GM19455 (cell line): Measurements from ENCODE around the gene TMEM178B.

Source experiments
- ATAC-seq: cut with Tn5 transposase; IDR thresholded peaks from one replicate; pipeline ENCODE4 v1.9.1; 2021; ENCODE audit not compliant: unreplicated experiment

TMEM178B gene

GRCh38 chr7:141220263-141220880 is 146.5 kb downstream of the TMEM178B start:
- ATAC-seq: no peak

GRCh38 chr7:141221007-141221612 is 147.2 kb downstream of the TMEM178B start:
- no peak for ATAC-seq

DNA sequence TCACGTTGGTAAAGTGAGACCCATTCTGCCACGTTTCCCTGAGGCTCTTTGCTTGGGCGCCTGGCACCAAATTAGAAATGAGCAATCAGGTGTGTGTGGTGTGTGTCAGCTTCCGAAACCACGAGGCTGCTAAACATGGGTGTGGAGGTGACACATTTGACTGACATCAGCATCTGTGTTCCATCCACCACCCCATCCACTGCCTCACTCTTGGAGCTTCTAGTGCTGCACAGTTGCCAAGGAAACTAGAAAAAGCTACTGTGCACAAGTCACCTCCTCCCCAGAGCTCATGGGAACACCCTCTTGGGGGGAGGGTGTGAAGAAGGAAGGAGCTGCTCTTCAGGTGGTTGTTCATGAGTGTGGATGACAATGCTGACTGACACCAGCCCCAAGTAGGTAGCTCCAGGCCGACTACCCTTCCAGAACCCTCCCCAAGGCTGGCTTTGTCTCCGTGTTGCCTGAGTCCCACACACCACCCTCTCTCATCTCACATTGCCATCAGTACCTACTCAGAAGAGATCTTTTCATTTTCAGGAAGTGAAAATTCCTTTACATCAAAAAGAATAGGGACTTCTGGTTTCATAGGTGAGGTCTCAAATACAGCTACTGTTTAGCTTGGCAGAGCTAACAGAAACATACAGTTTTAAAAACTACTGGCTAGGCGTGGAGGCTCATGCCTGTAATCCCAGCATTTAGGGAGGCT is 152.2 kb downstream of the TMEM178B start:
- ATAC-seq: no peak

GRCh38 chr7:141227454-141227853 is 153.6 kb downstream of the TMEM178B start:
- ATAC-seq: no peak

DNA sequence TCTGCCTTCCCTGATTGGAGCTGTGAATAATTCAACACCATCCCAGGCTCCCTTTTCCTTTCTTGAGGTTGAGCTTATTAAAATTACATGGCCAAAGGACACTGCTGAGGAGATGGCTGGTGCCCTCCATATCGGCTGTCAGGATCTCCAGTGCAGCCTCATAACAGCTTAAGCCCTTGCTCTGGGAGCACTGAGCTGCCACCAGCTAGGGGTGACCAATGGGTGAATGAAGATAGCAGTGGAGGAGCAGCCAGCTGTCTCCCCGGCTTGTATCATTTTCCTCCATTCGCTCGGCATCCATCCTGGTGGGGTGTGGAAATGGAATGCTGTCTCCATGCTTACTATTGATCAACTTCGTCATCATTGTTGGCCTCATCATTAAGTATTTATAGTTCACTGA is 154.6 kb downstream of the TMEM178B start:
- ATAC-seq: no peak

DNA sequence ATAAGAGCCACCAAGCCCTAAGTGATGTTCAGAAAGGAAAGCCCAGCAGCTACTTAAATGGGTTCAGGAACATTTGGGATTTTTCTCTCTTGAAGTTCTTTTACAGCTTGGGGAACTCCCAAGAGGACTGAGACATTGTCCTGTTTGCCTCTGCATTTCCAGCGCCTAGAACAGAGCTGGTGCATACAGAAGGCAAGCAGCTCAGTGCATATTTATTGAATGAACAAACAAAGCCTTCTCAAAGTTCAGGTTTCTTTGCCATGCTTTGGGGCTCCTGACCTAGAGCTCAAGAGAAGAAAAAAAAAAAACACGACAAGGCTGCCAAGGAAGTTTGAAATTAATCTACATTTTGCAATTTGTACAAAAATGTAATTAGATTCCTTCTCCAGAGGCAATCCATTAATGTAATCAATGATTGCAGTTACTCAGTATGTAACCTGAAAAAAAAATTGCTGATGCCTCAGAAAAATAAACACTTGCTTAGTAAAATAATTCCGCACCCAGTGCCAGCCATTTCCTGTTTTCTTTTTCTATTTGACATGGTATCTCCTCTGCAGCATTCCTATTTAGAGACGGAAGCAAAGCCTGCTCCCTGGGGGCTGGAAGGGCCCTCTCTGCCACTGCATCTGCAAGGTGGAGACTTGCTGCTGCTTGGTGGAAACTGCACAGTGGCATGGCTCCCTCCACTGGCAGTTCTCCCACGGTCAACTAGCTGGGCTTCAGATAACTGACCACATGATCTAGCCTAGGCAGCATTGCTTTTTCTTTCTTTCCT is 157.3 kb downstream of the TMEM178B start:
- no peak for ATAC-seq

DNA sequence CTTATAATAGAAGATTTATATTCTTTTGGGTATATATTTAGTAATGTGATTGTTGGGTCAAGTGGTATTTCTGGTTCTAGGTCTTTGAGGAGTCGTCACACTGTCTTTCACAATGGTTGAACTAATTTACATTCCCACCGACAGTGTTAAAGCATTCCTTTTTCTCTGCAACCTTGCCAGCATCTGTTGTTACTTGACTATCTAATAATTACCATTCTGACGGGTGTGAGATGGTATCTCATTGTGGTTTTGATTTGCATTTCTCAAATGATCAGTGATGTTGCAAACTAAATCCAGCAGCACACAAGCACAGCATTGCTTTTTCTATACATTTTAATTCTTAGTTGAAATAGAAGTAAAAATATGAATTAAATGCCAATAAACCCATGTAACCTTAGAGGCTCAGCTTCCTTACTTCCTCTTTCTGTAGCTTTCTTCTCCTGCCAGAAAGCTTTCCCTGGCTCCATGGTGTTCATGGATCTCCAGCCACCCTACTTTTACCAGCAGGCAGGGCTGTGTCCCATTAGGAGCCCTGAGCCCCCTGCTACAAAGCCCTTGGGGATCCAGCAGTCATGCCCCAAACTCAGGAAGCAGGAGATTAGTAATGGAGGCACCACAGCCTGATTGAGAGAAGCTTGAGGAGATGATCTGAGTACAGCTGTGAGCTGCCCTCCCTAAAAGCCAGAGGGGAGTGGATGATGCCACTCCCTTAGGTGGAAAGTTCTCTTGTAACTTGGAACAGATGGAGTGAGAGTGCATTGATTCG is 158.6 kb downstream of the TMEM178B start:
- no peak for ATAC-seq

GRCh38 chr7:141234335-141235105 is 160.7 kb downstream of the TMEM178B start:
- no peak for ATAC-seq

GRCh38 chr7:141235656-141236055 is 161.8 kb downstream of the TMEM178B start:
- ATAC-seq: no peak

GRCh38 chr7:141238596-141239243 is 164.9 kb downstream of the TMEM178B start:
- ATAC-seq: no peak

DNA sequence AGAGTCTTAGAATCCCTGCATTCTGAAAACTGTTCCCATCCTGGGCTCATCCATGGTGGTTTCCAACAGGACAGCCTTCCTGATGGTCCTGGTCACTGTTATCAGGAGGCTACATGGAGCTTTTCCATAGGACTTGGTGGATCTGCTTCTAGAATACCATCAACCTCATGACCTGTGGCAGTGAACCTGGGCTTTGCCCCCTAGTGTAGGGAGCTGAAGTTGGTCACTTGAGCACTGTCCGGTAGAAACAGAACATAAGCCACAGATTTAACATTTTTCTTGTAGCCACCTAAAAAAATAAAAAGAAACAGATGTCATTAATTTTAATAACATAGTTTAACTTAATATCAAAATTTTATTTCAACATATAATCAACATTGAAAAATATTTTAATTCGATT is 165.8 kb downstream of the TMEM178B start:
- ATAC-seq: no peak

- ATAC-seq: no peak
Observed at GRCh38 chr7:141242568-141242967, 168.7 kb downstream of the TMEM178B start.

DNA sequence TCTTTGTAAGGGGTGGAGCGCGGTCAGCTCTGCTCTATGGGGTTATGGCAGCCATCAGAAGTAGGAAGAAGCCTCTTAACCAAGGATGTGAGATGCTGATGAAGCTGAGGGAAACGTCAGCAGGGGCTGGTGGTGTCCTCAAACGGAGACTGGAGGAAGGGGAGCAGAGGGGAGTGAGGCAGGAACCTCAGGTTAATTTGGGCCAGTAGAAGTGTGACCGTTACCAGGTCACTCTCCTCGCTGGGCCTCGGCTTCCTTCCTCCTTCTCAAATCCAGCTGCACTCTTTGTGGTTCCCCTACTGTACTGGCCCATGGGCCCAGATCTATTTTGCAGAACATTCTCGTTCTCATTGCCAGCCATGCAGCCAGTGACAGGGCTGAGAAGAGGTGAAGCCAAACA is 169.5 kb downstream of the TMEM178B start:
- no peak for ATAC-seq

GRCh38 chr7:141244435-141244834 is 170.6 kb downstream of the TMEM178B start:
- no peak for ATAC-seq

DNA sequence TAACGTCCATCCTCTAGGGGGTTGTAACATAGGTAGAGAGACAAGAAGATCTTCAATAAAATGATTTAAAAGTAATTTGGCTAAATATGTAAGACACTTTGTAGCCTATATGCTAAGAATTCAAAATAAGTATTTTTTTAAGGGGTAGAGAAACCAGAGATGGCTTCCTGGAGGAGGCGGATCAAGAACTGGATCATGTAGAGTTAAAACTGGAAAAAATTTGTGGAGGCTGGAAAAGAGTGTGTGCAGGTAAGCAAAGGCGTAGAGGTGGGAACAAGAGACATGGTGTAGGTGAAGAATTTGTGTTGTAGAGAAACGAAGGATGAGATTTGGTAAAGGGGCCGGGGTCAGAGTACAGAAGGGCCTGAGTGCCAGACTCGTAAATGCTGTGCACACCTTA is 172.6 kb downstream of the TMEM178B start:
- ATAC-seq: no peak

GRCh38 chr7:141251180-141251579 is 177.3 kb downstream of the TMEM178B start:
- ATAC-seq: no peak

- ATAC-seq: no peak
Observed at GRCh38 chr7:141251957-141252356, 178.1 kb downstream of the TMEM178B start.

- ATAC-seq: no peak
Observed at GRCh38 chr7:141257597-141257996, 183.7 kb downstream of the TMEM178B start.

DNA sequence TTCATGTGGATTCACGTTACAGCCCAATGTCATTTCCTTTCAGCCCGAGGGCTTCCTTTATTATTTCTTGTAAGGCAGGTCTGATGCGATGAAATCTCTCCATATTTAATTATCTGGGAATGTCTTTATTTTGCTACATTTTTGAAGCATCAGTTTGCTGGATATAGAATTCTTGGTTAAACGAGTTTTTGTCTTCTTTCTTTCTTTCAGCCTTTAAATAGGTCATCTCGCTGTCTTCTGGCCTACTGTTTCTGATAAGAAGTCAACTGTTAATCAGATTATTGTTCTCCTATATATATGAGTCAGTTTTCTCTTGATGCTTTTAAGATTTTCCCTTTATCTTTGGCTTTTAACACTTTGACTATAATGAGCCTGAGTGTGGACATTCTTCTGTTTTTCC is 184.7 kb downstream of the TMEM178B start:
- ATAC-seq: no peak
